Smooth muscle cell of the brain vasculature (primary cell): ENCODE measurements around the gene MIA2.
"Not testable (repeated sequence)": the region's sequence is repeated elsewhere in the genome, so short reads cannot be mapped to it uniquely, and the experiment has no call there.

ENCODE experiments used
- DNase-seq: peaks from one replicate; pipeline ENCODE4 v3.0.0-alpha.2; 2012; ENCODE audit warnings: low read depth, low spot score

Gene MIA2

GRCh38 chr14:39233680-39234326, at the start of gene MIA2:
Gene MIA2, plus strand, starts transcription at chr14:39233915. Its CDS starts 200 bp downstream, at chr14:39234115.
- no peak for DNase-seq

GRCh38 chr14:39184628-39185255, 49.0 kb upstream of the MIA2 start:
- no peak for DNase-seq

GRCh38 chr14:39185256-39186049, 48.3 kb upstream of the MIA2 start:
- DNase-seq, result no peak

- DNase-seq, result no peak
Observed at GRCh38 chr14:39186941-39187525, 46.7 kb upstream of the MIA2 start.

GRCh38 chr14:39203659-39204606, 29.8 kb upstream of the MIA2 start:
- no peak for DNase-seq

GRCh38 chr14:39207430-39207829, 26.3 kb upstream of the MIA2 start:
- DNase-seq, result not testable (repeated sequence)

GRCh38 chr14:39211109-39211741, 22.5 kb upstream of the MIA2 start:
- no peak for DNase-seq

GRCh38 chr14:39212034-39212433, 21.7 kb upstream of the MIA2 start:
- DNase-seq, result no peak

- DNase-seq, result no peak
Observed at GRCh38 chr14:39212693-39213092, 21.0 kb upstream of the MIA2 start.

- DNase-seq, result no peak
Observed at GRCh38 chr14:39217214-39217879, 16.4 kb upstream of the MIA2 start.

GRCh38 chr14:39218171-39218769, 15.4 kb upstream of the MIA2 start:
- DNase-seq, result no peak

GRCh38 chr14:39219075-39219499, 14.6 kb upstream of the MIA2 start:
- no peak for DNase-seq

- DNase-seq, result not testable (repeated sequence)
Observed at GRCh38 chr14:39220473-39220872, 13.2 kb upstream of the MIA2 start.

GRCh38 chr14:39228044-39228443, 5.7 kb upstream of the MIA2 start:
- no peak for DNase-seq

- no peak for DNase-seq
Observed at GRCh38 chr14:39228509-39229221, 5.0 kb upstream of the MIA2 start.

GRCh38 chr14:39229222-39229543, 4.5 kb upstream of the MIA2 start:
- no peak for DNase-seq

GRCh38 chr14:39229601-39230110, 4.1 kb upstream of the MIA2 start:
- DNase-seq, result no peak

- DNase-seq, result no peak
Observed at GRCh38 chr14:39230416-39231035, 3.2 kb upstream of the MIA2 start.
